Measurements from ENCODE around the gene C19orf33.
"Not testable (repeated sequence)": the region's sequence is repeated elsewhere in the genome, so short reads cannot be mapped to it uniquely, and the experiment has no call there.

Gene C19orf33

GRCh38 chr19:38303517-38304351 is at the start of gene C19orf33:
TSS of gene C19orf33 (plus strand) at chr19:38304251. CDS start at chr19:38304262, 11 bp downstream.
- no peak for DNase-seq (ENCODE audit: low spot score)

- no peak for DNase-seq (ENCODE audit: low spot score)
Observed at GRCh38 chr19:38255383-38256014, 48.6 kb upstream of the C19orf33 start.

GRCh38 chr19:38261942-38262341 is 42.1 kb upstream of the C19orf33 start:
- DNase-seq (ENCODE audit: low spot score) = not testable (repeated sequence)

- no peak for DNase-seq (ENCODE audit: low spot score)
Observed at GRCh38 chr19:38262585-38263268, 41.3 kb upstream of the C19orf33 start.

- peak; percentile 87 for DNase-seq (ENCODE audit: low spot score)
Observed at GRCh38 chr19:38263689-38264485, 40.2 kb upstream of the C19orf33 start.

GRCh38 chr19:38264486-38265212 is 39.4 kb upstream of the C19orf33 start, which contains the start of gene SPINT2:
TSS of gene SPINT2 (plus strand) at chr19:38264573. CDS start at chr19:38264893, 320 bp downstream.
- DNase-seq (ENCODE audit: low spot score) = peak; percentile 89

- no peak for DNase-seq (ENCODE audit: low spot score)
Observed at GRCh38 chr19:38265213-38265861, 38.7 kb upstream of the C19orf33 start.

GRCh38 chr19:38265921-38266429 is 38.1 kb upstream of the C19orf33 start:
- no peak for DNase-seq (ENCODE audit: low spot score)

- no peak for DNase-seq (ENCODE audit: low spot score)
Observed at GRCh38 chr19:38266981-38267597, 37.0 kb upstream of the C19orf33 start.

- no peak for DNase-seq (ENCODE audit: low spot score)
Observed at GRCh38 chr19:38267761-38268483, 36.1 kb upstream of the C19orf33 start.

GRCh38 chr19:38268539-38268938 is 35.5 kb upstream of the C19orf33 start:
- DNase-seq (ENCODE audit: low spot score) = no peak

- DNase-seq (ENCODE audit: low spot score) = no peak
Observed at GRCh38 chr19:38270587-38271167, 33.4 kb upstream of the C19orf33 start.

GRCh38 chr19:38273499-38273898 is 30.6 kb upstream of the C19orf33 start:
- no peak for DNase-seq (ENCODE audit: low spot score)

GRCh38 chr19:38274739-38275138 is 29.3 kb upstream of the C19orf33 start:
- DNase-seq (ENCODE audit: low spot score) = no peak

GRCh38 chr19:38276942-38277517 is 27.0 kb upstream of the C19orf33 start:
- DNase-seq (ENCODE audit: low spot score) = no peak

GRCh38 chr19:38277549-38277948 is 26.5 kb upstream of the C19orf33 start:
- DNase-seq (ENCODE audit: low spot score) = no peak

- DNase-seq (ENCODE audit: low spot score) = no peak
Observed at GRCh38 chr19:38277969-38278680, 25.9 kb upstream of the C19orf33 start.

GRCh38 chr19:38278751-38279150 is 25.3 kb upstream of the C19orf33 start:
- DNase-seq (ENCODE audit: low spot score) = no peak

Measured in ecto neural progenitor cell (in vitro differentiated cells).